Tibial artery (tissue), 4 donors: Measurements from ENCODE around the gene NR4A1.

Experiments used
- DNase-seq, 2 donors: peaks; one replicate each; pipeline ENCODE4 v3.0.0-alpha.2; 2019
- H3K27ac ChIP-seq, 2 donors: fragments of 200-600 bp; sonication (generic) in 1 of 2; 1 replicate in 1 of 2; 2 replicates in 1 of 2; pipeline ENCODE4 v1.5.1; 2018 to 2019; ENCODE audit warnings: mild to moderate bottlenecking in 1 of 2
- H3K27me3 ChIP-seq, 2 donors: fragments of 200-600 bp; sonication (generic) in 1 of 2; one replicate each; pipeline versions ENCODE4 v1.5.1 to v1.6.0; 2016 to 2019
- H3K36me3 ChIP-seq, 3 donors: fragments of 200-600 bp; sonication (generic) in 2 of 3; one replicate each; pipeline ENCODE4 v1.5.1; 2016 to 2019; ENCODE audit warnings: mild to moderate bottlenecking in 2 of 3
- H3K4me1 ChIP-seq, 4 donors: fragments of 200-600 bp; sonication (generic) in 2 of 4; 1 replicate in 3 of 4; 2 replicates in 1 of 4; pipeline ENCODE4 v1.5.1; 2016 to 2019
- H3K4me3 ChIP-seq, 2 donors: fragments of 200-600 bp; sonication (generic) in 1 of 2; 1 replicate in 1 of 2; 2 replicates in 1 of 2; pipeline ENCODE4 v1.5.1; 2018 to 2019; ENCODE audit warnings: mild to moderate bottlenecking in 2 of 2
- H3K9me3 ChIP-seq, 3 donors: fragments of 200-600 bp; sonication (generic) in 1 of 3; one replicate each; pipeline ENCODE4 v1.5.1; 2016 to 2019
- CTCF ChIP-seq, 2 experiments: fragments of 200-600 bp in 1 of 2; fragments of 450-650 bp in 1 of 2; IDR thresholded peaks; one replicate each; pipeline ENCODE4 v1.5.1; 2017 to 2019; ENCODE audit warnings: antibody characterized with exemption in 2 of 2, mild to moderate bottlenecking in 1 of 2, moderate library complexity in 1 of 2
- intact Hi-C: fragments of 100-400 bp; cut with DNase I; formaldehyde crosslinking; loops from one replicate; pipeline ENCODE4 v1.15.0; 2023; ENCODE audit warnings: low total_unique reads

NR4A1 gene

DNA sequence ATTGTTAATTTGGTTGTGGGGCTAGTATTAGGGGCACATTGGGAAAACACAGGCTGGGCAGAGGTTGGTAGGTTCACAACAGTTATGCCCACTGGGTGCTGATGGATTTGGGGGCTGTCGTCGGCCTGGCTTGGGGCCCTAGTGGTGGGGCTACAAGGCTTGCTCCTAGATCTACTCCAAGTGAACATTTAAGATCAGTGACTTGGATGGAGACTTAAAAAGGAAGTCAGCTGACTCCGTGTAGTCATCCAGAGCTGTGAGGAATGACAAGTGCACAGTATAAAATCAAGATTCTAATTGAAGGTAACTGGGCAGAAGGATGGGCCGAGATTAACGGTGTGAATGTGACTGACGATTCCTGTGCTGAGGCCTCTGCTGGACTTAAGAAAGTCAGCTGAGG, 12.8 kb upstream of the NR4A1 start:
- DNase-seq = no peak
- Histone ChIP-seq H3K27ac (peak overlapping the region; percentile 96 to 98), H3K4me1 (peaks cover 0 to 74% (median 58%) of the 10 kb centered on the region in 4 donors), H3K4me3 (peak overlapping the region; percentile 90 to 93), H3K27me3 (no peaks in the 10 kb centered on the region), H3K36me3 (no peaks in the 10 kb centered on the region), H3K9me3 (no peaks in the 10 kb centered on the region)
- intact Hi-C loops = no loop called here
- no peak for TF ChIP-seq CTCF (IDR thresholded peaks at IDR 0.05)

DNA sequence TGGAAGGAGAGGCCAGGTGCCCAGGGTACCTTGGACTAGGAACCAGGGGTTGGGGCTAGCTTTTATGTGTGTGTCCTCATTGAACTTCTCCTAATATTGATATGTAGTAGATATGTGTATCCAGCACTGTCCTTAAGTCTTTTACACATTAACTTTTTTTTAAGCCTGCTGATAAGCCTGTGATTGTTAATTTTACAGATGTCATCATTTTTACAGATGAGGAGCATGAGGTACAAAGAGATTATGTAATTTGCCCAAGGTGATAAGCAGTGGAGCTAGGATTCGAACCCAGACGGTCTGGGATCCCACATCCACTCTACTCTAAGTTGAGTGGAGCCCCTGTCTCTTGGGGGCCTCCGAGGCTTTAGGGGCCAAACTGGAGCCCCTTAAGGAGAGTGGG, 10.2 kb upstream of the NR4A1 start:
- Histone ChIP-seq H3K27ac (peak overlapping the region; percentile 96), H3K4me1 (peaks cover 0 to 81% (median 70%) of the 10 kb centered on the region in 4 donors), H3K36me3 (peaks cover 0 to 10% (median 0%) of the 10 kb centered on the region in 3 donors), H3K4me3 (no peak overlapping the region), H3K9me3 (no peaks in the 10 kb centered on the region), H3K27me3 (no peaks in the 10 kb centered on the region)
- TF ChIP-seq CTCF (IDR thresholded peaks at IDR 0.05) = no peak
- intact Hi-C loops = no loop called here
- no peak for DNase-seq

DNA sequence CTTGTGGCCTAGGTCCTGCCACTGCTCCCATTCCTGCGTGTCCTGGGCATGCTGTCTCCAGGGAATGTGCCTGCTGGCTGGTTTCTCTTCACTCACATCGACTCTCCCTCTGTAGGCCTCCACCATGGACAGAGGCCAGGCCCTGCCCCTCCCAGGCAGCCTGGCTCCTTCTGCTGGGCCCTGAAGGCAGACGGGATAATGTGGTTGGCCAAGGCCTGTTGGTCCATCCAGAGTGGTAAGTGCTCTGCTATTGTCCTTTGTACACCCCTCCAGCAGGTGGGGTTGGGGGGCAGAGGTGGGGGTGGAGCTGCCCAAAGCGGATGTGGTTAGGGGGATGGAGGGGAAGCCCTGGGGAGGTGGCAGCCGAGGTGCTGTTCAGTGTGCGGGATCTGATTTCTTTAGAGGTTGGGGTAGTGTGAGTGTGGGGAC, 9.5 kb upstream of the NR4A1 start:
- TF ChIP-seq CTCF (IDR thresholded peaks at IDR 0.05) = no peak
- H3K27ac ChIP-seq = peak overlapping the region; percentile 96
- no peak overlapping the region for H3K4me3 ChIP-seq
- H3K9me3 ChIP-seq = no peaks in the 10 kb centered on the region
- peak in 1 of 2 donors; percentile 93 for DNase-seq
- peaks cover 0 to 10% (median 0%) of the 10 kb centered on the region in 3 donors for H3K36me3 ChIP-seq
- intact Hi-C loops = no loop called here
- H3K4me1 ChIP-seq = peaks cover 0 to 80% (median 66%) of the 10 kb centered on the region in 4 donors
- H3K27me3 ChIP-seq = no peaks in the 10 kb centered on the region

GRCh38 chr12:52042706-52043385, 8.4 kb upstream of the NR4A1 start:
- H3K4me3 ChIP-seq = no peak overlapping the region
- H3K27me3 ChIP-seq = no peaks in the 10 kb centered on the region
- H3K36me3 ChIP-seq = peaks cover 0 to 10% (median 0%) of the 10 kb centered on the region in 3 donors
- TF ChIP-seq CTCF (IDR thresholded peaks at IDR 0.05) = peak in 1 of 2 experiments; percentile 27
- H3K27ac ChIP-seq = peak overlapping the region; percentile 96
- peaks cover 0 to 80% (median 60%) of the 10 kb centered on the region in 4 donors for H3K4me1 ChIP-seq
- intact Hi-C loops = no loop called here
- H3K9me3 ChIP-seq = no peaks in the 10 kb centered on the region
- peak in 1 of 2 donors; percentile 87 for DNase-seq

DNA sequence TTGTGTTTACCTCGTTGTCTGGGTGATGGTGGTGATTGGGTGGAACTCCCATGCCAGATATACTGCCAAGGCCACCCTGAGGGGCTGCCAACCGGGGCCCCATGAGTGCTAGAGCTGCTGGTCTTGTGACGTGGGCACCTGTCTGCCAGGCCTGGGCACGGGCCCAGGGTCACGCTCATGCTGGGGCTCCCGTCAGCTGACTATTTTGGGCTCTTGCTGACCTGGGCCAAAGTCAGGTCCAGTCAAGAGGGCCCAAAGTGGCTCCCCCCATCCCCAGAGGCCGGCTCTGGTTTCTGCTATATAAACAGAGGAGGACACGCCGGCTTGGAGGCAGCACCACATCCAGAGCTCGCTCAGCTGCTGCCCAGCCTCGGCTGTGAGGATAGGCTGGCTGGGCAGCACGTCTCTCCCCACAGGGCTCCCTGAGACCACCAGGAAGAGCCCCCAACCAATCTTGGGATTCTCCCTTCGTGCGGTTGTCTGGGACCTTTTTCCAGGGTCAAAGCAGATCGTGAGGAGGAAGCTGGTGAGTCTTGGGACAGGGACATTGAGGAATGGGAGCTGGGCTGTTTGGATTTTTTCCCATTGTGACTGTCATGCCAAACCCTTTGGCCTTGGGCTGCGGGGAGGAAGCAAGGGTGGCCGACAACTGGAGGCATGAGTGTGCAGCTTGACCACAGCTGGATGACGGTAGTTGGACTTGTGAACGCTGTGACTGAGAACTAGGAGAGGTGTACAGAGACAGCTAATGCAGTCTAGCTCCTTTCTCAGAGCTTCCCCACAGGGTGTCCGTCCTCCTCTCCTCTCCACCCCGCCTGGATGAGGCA, 7.6 kb upstream of the NR4A1 start:
- peak overlapping the region; percentile 96 for H3K27ac ChIP-seq
- peak overlapping the region; percentile 44 to 53 for H3K4me3 ChIP-seq
- H3K4me1 ChIP-seq = peaks cover 0 to 72% (median 53%) of the 10 kb centered on the region in 4 donors
- peaks cover 0 to 10% (median 0%) of the 10 kb centered on the region in 3 donors for H3K36me3 ChIP-seq
- TF ChIP-seq CTCF (IDR thresholded peaks at IDR 0.05) = no peak
- intact Hi-C loops = no loop called here
- peak; percentile 86 to 99 for DNase-seq
- H3K27me3 ChIP-seq = no peaks in the 10 kb centered on the region
- H3K9me3 ChIP-seq = no peaks in the 10 kb centered on the region
